Mesenchymal stem cell (in vitro differentiated cells and primary cell): ENCODE data around the gene SPATA13.

Source experiments
- DNase-seq: peaks from one replicate; pipeline ENCODE4 v3.0.0-alpha.2; 2013
- H2AFZ ChIP-seq: one replicate; pipeline ENCODE4 v1.6.1; 2013; ENCODE audit warnings: low read depth, mild to moderate bottlenecking, control low read depth, inconsistent platforms, low read length, moderate library complexity
- H2AK5ac ChIP-seq: 2 replicates; pipeline ENCODE4 v1.6.1; 2013; ENCODE audit warnings: low read length, moderate library complexity, mild to moderate bottlenecking, inconsistent platforms; ENCODE audit not compliant: severe bottlenecking
- H2BK120ac ChIP-seq: one replicate; pipeline ENCODE4 v1.6.1; 2013; ENCODE audit warnings: low read depth, mild to moderate bottlenecking, inconsistent platforms, low read length, moderate library complexity
- H2BK12ac ChIP-seq, 2 experiments: one replicate each; pipeline ENCODE4 v1.6.1; 2013; ENCODE audit warnings: inconsistent platforms in 2 of 2, low read length in 2 of 2, mild to moderate bottlenecking in 2 of 2, moderate library complexity in 2 of 2, control low read depth in 1 of 2
- H2BK15ac ChIP-seq: one replicate; pipeline ENCODE4 v1.6.1; 2013; ENCODE audit warnings: mild to moderate bottlenecking, low read depth, inconsistent platforms; ENCODE audit not compliant: poor library complexity, severe bottlenecking
- H2BK5ac ChIP-seq: 2 replicates; pipeline ENCODE4 v1.6.1; 2013; ENCODE audit warnings: low read depth, mild to moderate bottlenecking, low read length, control low read depth, inconsistent platforms; ENCODE audit not compliant: poor library complexity, severe bottlenecking
- H3K14ac ChIP-seq, 2 experiments: one replicate each; pipeline ENCODE4 v1.6.1; 2013; ENCODE audit warnings: inconsistent platforms in 2 of 2, low read length in 2 of 2, control low read depth in 1 of 2, mild to moderate bottlenecking in 1 of 2, moderate library complexity in 1 of 2
- H3K18ac ChIP-seq, 2 experiments: one replicate each; pipeline ENCODE4 v1.6.1; 2013; ENCODE audit warnings: inconsistent platforms in 2 of 2, low read length in 2 of 2, control low read depth in 1 of 2, low read depth in 1 of 2, mild to moderate bottlenecking in 1 of 2
- H3K23ac ChIP-seq, 2 experiments: one replicate each; pipeline ENCODE4 v1.6.1; 2013; ENCODE audit warnings: inconsistent platforms in 2 of 2, low read length in 2 of 2, mild to moderate bottlenecking in 2 of 2, moderate library complexity in 2 of 2, control low read depth in 1 of 2
- H3K27ac ChIP-seq: 2 replicates; pipeline ENCODE4 v1.5.1; 2013; ENCODE audit warnings: mild to moderate bottlenecking, moderate library complexity, low read length, control low read depth, inconsistent platforms; ENCODE audit not compliant: poor library complexity, severe bottlenecking
- H3K27me3 ChIP-seq, 2 experiments: 2 replicates each; pipeline versions ENCODE4 v1.6.1 to v1.7.0; 2013; ENCODE audit warnings: low read length in 2 of 2, mild to moderate bottlenecking in 2 of 2, moderate library complexity in 2 of 2, control low read depth in 1 of 2, inconsistent platforms in 1 of 2; ENCODE audit not compliant: control insufficient read depth in 1 of 2, insufficient read depth in 1 of 2
- H3K36me3 ChIP-seq, 2 experiments: 2 replicates each; pipeline versions ENCODE4 v1.6.1 to v1.7.0; 2013; ENCODE audit warnings: low read length in 2 of 2, control low read depth in 1 of 2, inconsistent platforms in 1 of 2, low read depth in 1 of 2, mild to moderate bottlenecking in 1 of 2; ENCODE audit not compliant: insufficient read depth in 2 of 2, control insufficient read depth in 1 of 2
- H3K4ac ChIP-seq, 2 experiments: one replicate each; pipeline ENCODE4 v1.6.1; 2013; ENCODE audit warnings: inconsistent platforms in 2 of 2, low read length in 2 of 2, mild to moderate bottlenecking in 2 of 2, moderate library complexity in 2 of 2, control low read depth in 1 of 2, low read depth in 1 of 2
- H3K4me1 ChIP-seq: 2 replicates; pipeline ENCODE4 v1.6.1; 2013; ENCODE audit warnings: low read depth, low read length, control low read depth; ENCODE audit not compliant: control insufficient read depth, insufficient read depth
- H3K4me2 ChIP-seq: 2 replicates; pipeline ENCODE4 v1.6.1; 2013; ENCODE audit warnings: low read length, mild to moderate bottlenecking, inconsistent platforms; ENCODE audit not compliant: poor library complexity, severe bottlenecking
- H3K4me3 ChIP-seq, 2 experiments: 2 replicates each; pipeline versions ENCODE4 v1.5.1 to v1.7.0; 2013; ENCODE audit warnings: low read length in 2 of 2, mild to moderate bottlenecking in 2 of 2, control low read depth in 1 of 2, low read depth in 1 of 2; ENCODE audit not compliant: insufficient read depth in 1 of 2
- H3K79me1 ChIP-seq: replicated peaks from 2 replicates; pipeline ENCODE4 v1.6.1; 2013; ENCODE audit warnings: mild to moderate bottlenecking, control low read depth, low read length, inconsistent platforms; ENCODE audit not compliant: poor library complexity, severe bottlenecking
- H3K9ac ChIP-seq: 2 replicates; pipeline ENCODE4 v1.7.0; 2013; ENCODE audit warnings: mild to moderate bottlenecking, low read length, moderate library complexity
- H3K9me3 ChIP-seq: 2 replicates; pipeline ENCODE4 v1.7.0; 2013; ENCODE audit warnings: mild to moderate bottlenecking, low read length; ENCODE audit not compliant: control insufficient read depth
- H4K8ac ChIP-seq: one replicate; pipeline ENCODE4 v1.6.1; 2013; ENCODE audit warnings: inconsistent platforms, mild to moderate bottlenecking, low read length, moderate library complexity
- H4K91ac ChIP-seq: one replicate; pipeline ENCODE4 v1.6.1; 2013; ENCODE audit warnings: mild to moderate bottlenecking, low read length, inconsistent platforms
- WGBS: methylation state at CpG from one replicate; pipeline ENCODE4 v1.1.7; 2013; ENCODE audit warnings: mixed read lengths; 5-methylcytosine and 5-hydroxymethylcytosine counted together

SPATA13 gene

DNA sequence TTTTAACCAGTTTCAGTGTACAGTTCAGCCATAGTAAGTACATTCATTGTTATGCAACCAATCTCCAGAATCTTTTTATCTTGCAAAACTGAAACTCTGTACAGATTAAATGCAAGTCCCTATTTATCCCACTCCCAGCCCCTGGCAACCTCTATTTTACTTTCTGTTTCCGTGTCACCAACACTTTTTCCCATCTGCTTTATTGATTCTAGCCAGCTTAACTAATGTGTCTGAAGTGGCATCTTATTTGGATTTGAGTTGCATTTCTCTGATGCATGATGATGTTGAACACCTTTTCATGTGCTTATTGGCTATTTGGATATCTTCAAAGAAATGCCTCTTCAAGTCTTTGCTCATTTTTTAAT, 18.9 kb downstream of the SPATA13 start:
- no peak for DNase-seq
- H3K9ac ChIP-seq, result no peak overlapping the region
- no peak overlapping the region for H4K8ac ChIP-seq
- H2BK15ac ChIP-seq, result no peak overlapping the region
- H4K91ac ChIP-seq, result no peak overlapping the region
- no peak overlapping the region for H2BK5ac ChIP-seq
- peaks cover 14% of the 10 kb centered on the region for H3K79me1 ChIP-seq
- H3K4me3 ChIP-seq, result no peak overlapping the region
- H2AFZ ChIP-seq, result no peak overlapping the region
- no peak overlapping the region for H3K4ac ChIP-seq
- 100% methylated on average over 1 of the region's 1 CpG for WGBS
- H3K18ac ChIP-seq, result no peak overlapping the region
- no peak overlapping the region for H2BK12ac ChIP-seq
- H3K27ac ChIP-seq, result no peak overlapping the region
- peaks cover 7% of the 10 kb centered on the region for H3K4me1 ChIP-seq
- no peak overlapping the region for H2AK5ac ChIP-seq
- no peaks in the 10 kb centered on the region for H3K27me3 ChIP-seq
- H3K23ac ChIP-seq, result no peak overlapping the region
- no peak overlapping the region for H3K4me2 ChIP-seq
- no peaks in the 10 kb centered on the region for H3K9me3 ChIP-seq
- no peak overlapping the region for H2BK120ac ChIP-seq
- no peak overlapping the region for H3K14ac ChIP-seq
- no peaks in the 10 kb centered on the region for H3K36me3 ChIP-seq

DNA sequence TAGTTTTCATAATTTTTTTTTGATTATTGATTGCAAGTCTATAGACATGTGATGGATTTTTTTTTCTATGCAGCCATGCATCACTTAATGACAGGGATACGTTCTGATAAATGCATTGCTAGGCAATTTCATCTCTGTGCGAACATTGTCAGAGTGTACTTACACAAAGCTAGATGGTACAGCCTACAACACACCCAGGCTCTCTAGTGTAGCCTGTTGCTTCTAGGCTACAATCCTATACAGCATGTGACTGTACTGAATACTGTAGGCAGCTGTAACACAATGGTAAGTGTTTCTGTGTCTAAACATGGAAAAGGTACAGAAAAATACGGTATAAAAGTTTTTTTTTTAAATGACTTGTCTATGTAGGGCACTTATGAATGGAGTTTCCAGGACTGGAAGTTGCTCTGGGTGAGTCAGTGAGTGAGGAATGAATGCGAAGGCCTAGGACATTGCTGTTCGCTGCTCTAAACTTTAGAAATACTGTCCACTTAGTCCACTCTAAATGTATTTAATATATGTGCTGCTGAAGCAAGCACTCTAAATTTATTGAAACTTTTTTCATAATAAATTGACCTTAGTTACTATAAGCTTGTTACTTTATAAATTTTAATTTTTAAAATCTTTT, 20.3 kb downstream of the SPATA13 start:
- peaks cover 16% of the 10 kb centered on the region for H3K79me1 ChIP-seq
- WGBS, result 72% methylated on average over 3 of the region's 5 CpGs

DNA sequence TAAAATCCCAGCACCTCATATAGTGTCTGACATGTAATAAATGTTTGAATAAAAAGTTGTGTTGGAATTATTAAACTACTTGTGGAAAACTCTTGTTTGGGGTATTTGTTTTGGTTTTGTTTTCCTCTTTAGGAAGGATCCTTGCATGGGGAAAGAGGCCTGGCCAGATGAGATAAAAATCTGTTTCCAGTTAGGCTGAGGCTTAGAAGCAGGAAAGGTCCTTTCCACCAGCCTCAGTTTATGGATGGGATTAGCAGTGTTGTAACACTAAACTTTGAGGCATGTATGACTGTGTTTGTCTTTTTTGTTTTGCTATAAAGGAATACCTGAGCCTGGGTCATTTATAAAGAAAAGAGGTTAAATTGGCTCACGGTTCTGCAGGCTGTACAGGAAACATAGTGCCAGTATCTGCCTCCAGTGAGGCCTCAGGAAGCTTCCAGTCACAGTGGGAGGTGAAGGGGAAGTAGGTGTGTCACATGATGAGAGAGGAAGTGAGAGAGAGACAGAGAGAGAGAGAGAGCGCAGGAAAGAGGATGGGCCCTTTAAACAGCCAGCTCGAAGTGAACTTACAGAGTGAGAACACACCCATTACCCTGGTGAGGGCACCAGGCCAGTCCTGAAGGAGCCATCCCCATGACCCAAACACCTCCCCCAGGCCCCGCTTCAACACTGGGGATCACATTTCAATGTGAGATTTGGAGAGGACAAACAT, 21.6 kb downstream of the SPATA13 start:
- WGBS, result 93% methylated on average over 1 of the region's 4 CpGs
- no peak overlapping the region for H3K4me3 ChIP-seq
- peak; percentile 32 for DNase-seq

More for the DNA sequence above, 20.3 kb downstream of the SPATA13 start:
- Histone ChIP-seq H2AK5ac (no peak overlapping the region), H3K4me2 (no peak overlapping the region), H3K27ac (peak overlapping the region; percentile 62), H3K4me3 (no peak overlapping the region), H3K36me3 (no peaks in the 10 kb centered on the region), H3K4me1 (peaks cover 10% of the 10 kb centered on the region), H4K91ac (no peak overlapping the region), H2AFZ (no peak overlapping the region), H3K9ac (no peak overlapping the region), H4K8ac (no peak overlapping the region), H3K9me3 (no peaks in the 10 kb centered on the region), H3K23ac (no peak overlapping the region), H3K18ac (no peak overlapping the region), H3K27me3 (no peaks in the 10 kb centered on the region), H3K14ac (no peak overlapping the region), H2BK15ac (no peak overlapping the region), H2BK120ac (no peak overlapping the region), H2BK5ac (no peak overlapping the region), H2BK12ac (no peak overlapping the region), H3K4ac (no peak overlapping the region)
- DNase-seq, result peak; percentile 67

DNA sequence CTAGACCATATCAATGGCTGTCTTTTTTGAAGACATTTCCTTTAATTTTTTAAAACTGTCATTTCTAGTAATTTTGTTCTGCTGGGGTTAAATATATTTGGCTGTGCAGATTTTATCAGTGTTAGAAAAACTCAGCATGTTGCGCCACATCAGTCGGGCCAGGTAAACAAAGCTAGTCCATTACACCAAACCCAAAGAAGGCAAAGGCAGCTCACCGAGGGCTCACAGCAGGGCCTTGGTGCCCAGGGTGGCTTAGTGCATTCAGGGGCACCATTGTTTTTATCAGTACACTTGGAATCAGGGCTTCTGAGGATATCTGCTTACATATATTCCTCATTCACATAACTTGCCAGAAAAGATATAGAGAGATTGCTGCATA, 22.2 kb downstream of the SPATA13 start:
- Histone ChIP-seq H4K8ac (peak overlapping the region; percentile 69), H3K4ac (no peak overlapping the region), H3K4me1 (peaks cover 10% of the 10 kb centered on the region), H2BK120ac (no peak overlapping the region), H3K36me3 (no peaks in the 10 kb centered on the region), H3K9ac (no peak overlapping the region), H2AK5ac (no peak overlapping the region), H2AFZ (no peak overlapping the region), H3K14ac (no peak overlapping the region), H2BK15ac (no peak overlapping the region), H3K27me3 (no peaks in the 10 kb centered on the region), H3K23ac (no peak overlapping the region), H2BK5ac (no peak overlapping the region), H3K27ac (no peak overlapping the region), H3K18ac (peak overlapping the region; percentile 6 to 17), H3K4me2 (no peak overlapping the region), H3K79me1 (peaks cover 17% of the 10 kb centered on the region), H4K91ac (no peak overlapping the region), H2BK12ac (no peak overlapping the region), H3K9me3 (no peaks in the 10 kb centered on the region), H3K4me3 (no peak overlapping the region)
- 93% methylated on average over 3 of the region's 3 CpGs for WGBS
- no peak for DNase-seq

More for the DNA sequence above, 21.6 kb downstream of the SPATA13 start:
- Histone ChIP-seq H3K18ac (peak overlapping the region in 1 of 2 experiments; percentile 18), H3K79me1 (peaks cover 17% of the 10 kb centered on the region), H3K4me2 (no peak overlapping the region), H3K27me3 (no peaks in the 10 kb centered on the region), H3K27ac (no peak overlapping the region), H3K4ac (no peak overlapping the region), H3K36me3 (no peaks in the 10 kb centered on the region), H3K9ac (no peak overlapping the region), H2AK5ac (peak overlapping the region; percentile 70), H2BK15ac (no peak overlapping the region), H4K8ac (peak overlapping the region; percentile 27), H2BK12ac (peak overlapping the region in 1 of 2 experiments; percentile 6), H2BK5ac (no peak overlapping the region), H3K23ac (no peak overlapping the region), H2BK120ac (no peak overlapping the region), H2AFZ (no peak overlapping the region), H4K91ac (no peak overlapping the region), H3K4me1 (peaks cover 10% of the 10 kb centered on the region), H3K9me3 (no peaks in the 10 kb centered on the region), H3K14ac (no peak overlapping the region)
